Hepatocyte (in vitro differentiated cells): ENCODE measurements around the gene TCP11. TPM values are rescaled to one million over a fixed set of nuclear protein-coding genes. Genes with fewer than 3 reads are reported as not detected.
"Not testable (repeated sequence)": the region's sequence is repeated elsewhere in the genome, so short reads cannot be mapped to it uniquely, and the experiment has no call there.

ENCODE experiments used
- DNase-seq: peaks from one replicate; pipeline ENCODE4 v3.0.0-alpha.2; 2016; ENCODE audit warnings: low spot score
- H2AFZ ChIP-seq: fragments of 200-600 bp; sonication (generic); 2 replicates; pipeline ENCODE4 v1.6.0; 2016; ENCODE audit warnings: antibody characterized with exemption, mild to moderate bottlenecking
- H3K27ac ChIP-seq: fragments of 200-600 bp; sonication (generic); 2 replicates; pipeline ENCODE4 v1.5.1; 2016; ENCODE audit warnings: mild to moderate bottlenecking
- H3K27me3 ChIP-seq: fragments of 200-600 bp; sonication (generic); 2 replicates; pipeline ENCODE4 v1.6.1; 2016
- H3K36me3 ChIP-seq: fragments of 200-600 bp; sonication (generic); replicated peaks from 2 replicates; pipeline ENCODE4 v1.5.1; 2016; ENCODE audit warnings: low read depth; ENCODE audit not compliant: insufficient read depth
- H3K4me1 ChIP-seq: fragments of 200-600 bp; sonication (generic); 2 replicates; pipeline ENCODE4 v1.5.1; 2016; ENCODE audit warnings: mild to moderate bottlenecking, moderate library complexity; ENCODE audit not compliant: insufficient read depth
- H3K4me2 ChIP-seq: fragments of 200-600 bp; sonication (generic); 2 replicates; pipeline ENCODE4 v1.6.0; 2016
- H3K4me3 ChIP-seq: fragments of 200-600 bp; sonication (generic); 2 replicates; pipeline ENCODE4 v1.5.1; 2016; ENCODE audit warnings: mild to moderate bottlenecking
- H3K79me2 ChIP-seq: fragments of 200-600 bp; sonication (generic); 2 replicates; pipeline ENCODE4 v1.6.0; 2017; ENCODE audit warnings: mild to moderate bottlenecking
- H3K9me2 ChIP-seq: fragments of 200-600 bp; sonication (generic); replicated peaks from 2 replicates; pipeline ENCODE4 v1.6.0; 2017; ENCODE audit warnings: mild to moderate bottlenecking; ENCODE audit not compliant: insufficient read depth
- H3K9me3 ChIP-seq: fragments of 200-600 bp; sonication (generic); 2 replicates; pipeline ENCODE4 v1.5.1; 2016; ENCODE audit warnings: low read depth, mild to moderate bottlenecking
- H4K20me1 ChIP-seq: fragments of 200-600 bp; sonication (generic); 2 replicates; pipeline ENCODE4 v1.6.0; 2016; ENCODE audit warnings: mild to moderate bottlenecking; ENCODE audit not compliant: insufficient read depth, poor library complexity, severe bottlenecking
- EZH2 ChIP-seq: fragments of 200-600 bp; sonication (generic); IDR thresholded peaks from 2 replicates; pipeline ENCODE4 v1.6.1; 2016; ENCODE audit warnings: antibody characterized with exemption, mild to moderate bottlenecking, borderline replicate concordance
- EZH2phosphoT487 ChIP-seq: fragments of 200-600 bp; sonication (generic); IDR thresholded peaks from one replicate; pipeline ENCODE4 v1.6.1; 2018; ENCODE audit warnings: antibody characterized with exemption, mild to moderate bottlenecking, low read depth, moderate library complexity; ENCODE audit not compliant: unreplicated experiment, severe bottlenecking
- WGBS: methylation state at CpG from one replicate; pipeline ENCODE4 v1.1.6; 2016; ENCODE audit warnings: low lambda C conversion rate; ENCODE audit errors: missing lambda C conversion rate; 5-methylcytosine and 5-hydroxymethylcytosine counted together
- polyA plus RNA-seq: library from polyadenylated mRNA; unstranded; fragments of >200 nt; fragmentation: Nextera tagmentation; extraction: Ambion mirVana; gene quantifications from 2 replicates; pipeline ENCODE4 v1.2.1, GENCODE V29; 2016
- total RNA-seq: library from RNA; depleted of rRNA; stranded (reverse); fragments of >200 nt; gene quantifications from 2 replicates; pipeline ENCODE4 v1.2.3, GENCODE V29; 2014
- TF ChIP-seq, protein P1 (sequence below): fragments of 200-600 bp; sonication (generic); IDR thresholded peaks from 2 replicates; pipeline ENCODE4 v1.5.1; 2016; ENCODE audit warnings: antibody characterized with exemption, mild to moderate bottlenecking; ENCODE audit not compliant: poor library complexity

TCP11 gene
- total and polyA plus RNA-seq, 2 experiments from 2014 or later, result not detected

DNA sequence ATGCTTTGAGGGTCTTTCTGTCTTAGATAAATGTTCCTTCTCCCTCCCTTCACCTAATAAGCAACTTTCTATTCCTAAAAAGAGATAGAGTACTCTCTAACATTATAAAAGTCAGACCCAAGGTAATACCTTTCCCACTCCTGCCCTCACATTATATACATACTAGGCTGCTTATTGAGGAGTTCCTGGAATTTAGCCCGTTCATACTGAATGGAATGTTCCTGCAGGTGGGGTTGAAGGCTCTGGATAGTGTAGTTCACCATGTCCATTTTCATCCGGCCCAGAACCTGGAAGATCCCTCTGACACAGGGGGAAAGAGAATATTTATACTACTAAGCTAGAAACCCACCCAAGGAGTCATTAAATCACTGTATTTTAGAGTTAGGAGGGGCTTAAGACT lies 20.4 kb downstream of the TCP11 start:
- no peaks in the 10 kb centered on the region for H3K36me3 ChIP-seq
- no peak for DNase-seq
- no peaks in the 10 kb centered on the region for H3K9me3 ChIP-seq
- no peaks in the 10 kb centered on the region for H3K9me2 ChIP-seq
- H3K4me1 ChIP-seq, result no peaks in the 10 kb centered on the region
- no peak overlapping the region for H3K4me3 ChIP-seq
- TF ChIP-seq EZH2, result no peak
- TF ChIP-seq, protein P1, sequence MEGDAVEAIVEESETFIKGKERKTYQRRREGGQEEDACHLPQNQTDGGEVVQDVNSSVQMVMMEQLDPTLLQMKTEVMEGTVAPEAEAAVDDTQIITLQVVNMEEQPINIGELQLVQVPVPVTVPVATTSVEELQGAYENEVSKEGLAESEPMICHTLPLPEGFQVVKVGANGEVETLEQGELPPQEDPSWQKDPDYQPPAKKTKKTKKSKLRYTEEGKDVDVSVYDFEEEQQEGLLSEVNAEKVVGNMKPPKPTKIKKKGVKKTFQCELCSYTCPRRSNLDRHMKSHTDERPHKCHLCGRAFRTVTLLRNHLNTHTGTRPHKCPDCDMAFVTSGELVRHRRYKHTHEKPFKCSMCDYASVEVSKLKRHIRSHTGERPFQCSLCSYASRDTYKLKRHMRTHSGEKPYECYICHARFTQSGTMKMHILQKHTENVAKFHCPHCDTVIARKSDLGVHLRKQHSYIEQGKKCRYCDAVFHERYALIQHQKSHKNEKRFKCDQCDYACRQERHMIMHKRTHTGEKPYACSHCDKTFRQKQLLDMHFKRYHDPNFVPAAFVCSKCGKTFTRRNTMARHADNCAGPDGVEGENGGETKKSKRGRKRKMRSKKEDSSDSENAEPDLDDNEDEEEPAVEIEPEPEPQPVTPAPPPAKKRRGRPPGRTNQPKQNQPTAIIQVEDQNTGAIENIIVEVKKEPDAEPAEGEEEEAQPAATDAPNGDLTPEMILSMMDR, result no peak
- no peak for TF ChIP-seq EZH2phosphoT487
- H2AFZ ChIP-seq, result no peak overlapping the region
- 72% methylated on average over 2 of the region's 2 CpGs for WGBS
- H3K79me2 ChIP-seq, result no peaks in the 10 kb centered on the region
- no peaks in the 10 kb centered on the region for H4K20me1 ChIP-seq
- H3K27me3 ChIP-seq, result no peaks in the 10 kb centered on the region
- no peak overlapping the region for H3K27ac ChIP-seq
- H3K4me2 ChIP-seq, result no peak overlapping the region

DNA sequence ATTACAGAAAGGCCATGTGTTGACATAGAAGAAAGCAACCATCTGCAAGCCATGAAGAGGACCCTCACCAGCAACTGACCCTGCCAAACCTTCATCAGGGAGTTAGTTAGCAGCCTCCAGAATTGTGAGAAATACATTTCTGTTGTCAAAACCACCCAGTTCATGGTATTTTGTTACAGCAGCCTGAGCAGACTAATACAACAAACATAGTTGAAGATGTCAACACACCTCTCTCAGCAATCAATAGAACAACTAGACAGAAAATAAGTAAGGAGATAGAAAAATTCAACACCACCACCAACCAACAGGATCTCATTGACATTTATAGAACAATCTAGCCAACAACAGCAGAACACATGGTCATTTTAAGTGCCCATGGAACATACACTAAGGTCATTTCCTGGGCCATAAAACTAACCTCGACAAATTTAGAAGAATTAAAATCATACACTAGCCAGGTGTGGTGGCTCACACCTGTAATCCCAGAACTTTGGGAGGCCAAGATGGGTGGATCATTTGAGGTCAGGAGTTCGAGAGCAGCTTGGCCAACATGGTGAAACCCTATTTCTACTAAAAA lies 32.7 kb downstream of the TCP11 start:
- H3K27me3 ChIP-seq, result no peaks in the 10 kb centered on the region
- DNase-seq, result no peak
- no peaks in the 10 kb centered on the region for H3K4me1 ChIP-seq
- TF ChIP-seq, protein P1, result no peak
- TF ChIP-seq EZH2phosphoT487, result no peak
- no peak overlapping the region for H3K4me2 ChIP-seq
- no peaks in the 10 kb centered on the region for H3K36me3 ChIP-seq
- H3K4me3 ChIP-seq, result no peak overlapping the region
- H3K9me2 ChIP-seq, result no peaks in the 10 kb centered on the region
- peaks cover 6% of the 10 kb centered on the region for H3K9me3 ChIP-seq
- no peak overlapping the region for H2AFZ ChIP-seq
- H3K27ac ChIP-seq, result no peak overlapping the region
- WGBS, result 85% methylated on average over 2 of the region's 2 CpGs
- no peaks in the 10 kb centered on the region for H3K79me2 ChIP-seq
- H4K20me1 ChIP-seq, result no peaks in the 10 kb centered on the region

DNA sequence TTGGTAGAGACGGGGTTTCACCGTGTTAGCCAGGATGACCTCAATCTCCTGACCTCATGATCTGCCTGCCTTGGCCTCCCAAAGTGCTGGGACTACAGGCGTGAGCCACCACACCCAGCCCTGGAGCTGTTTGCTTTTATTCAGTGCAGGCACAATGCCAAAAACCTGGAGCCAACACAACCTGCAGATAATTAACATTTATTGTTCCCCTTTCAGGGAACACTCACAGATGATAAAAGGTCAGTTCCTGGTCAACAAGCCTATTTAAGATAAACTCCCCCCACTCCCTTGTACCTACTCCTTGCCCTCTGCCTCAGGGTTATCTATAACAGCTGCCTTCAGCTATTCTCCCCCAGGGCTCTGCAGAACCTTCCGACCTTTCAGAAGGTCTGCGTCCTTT lies 33.4 kb downstream of the TCP11 start:
- not testable (repeated sequence) for H3K9me3 ChIP-seq, H3K27me3 ChIP-seq, H3K9me2 ChIP-seq, H3K4me2 ChIP-seq, H3K27ac ChIP-seq, H3K36me3 ChIP-seq, H2AFZ ChIP-seq, H3K79me2 ChIP-seq, H3K4me3 ChIP-seq, DNase-seq, H4K20me1 ChIP-seq, H3K4me1 ChIP-seq
- 36% methylated on average over 5 of the region's 5 CpGs for WGBS

DNA sequence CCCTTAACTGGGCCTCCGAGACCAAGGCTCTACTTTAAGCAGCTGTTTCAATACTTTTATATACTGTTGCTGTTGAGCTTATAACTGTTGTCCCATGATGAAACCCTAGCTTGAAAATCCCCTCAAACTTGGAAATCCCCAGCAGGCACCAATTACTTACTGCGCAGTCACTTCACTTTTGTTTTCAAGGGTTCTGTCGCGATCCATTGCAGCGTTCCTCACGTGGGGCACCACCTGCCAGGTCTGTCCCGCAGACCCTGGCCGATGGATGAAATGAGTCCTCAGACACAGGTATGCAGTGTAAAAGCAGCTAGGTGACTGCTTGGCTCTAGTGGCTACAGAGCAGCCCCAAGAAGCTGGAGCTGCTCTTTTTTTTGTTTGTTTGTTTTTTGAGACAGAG lies 33.9 kb downstream of the TCP11 start:
- H3K4me1 ChIP-seq, DNase-seq, H4K20me1 ChIP-seq, H3K79me2 ChIP-seq, H2AFZ ChIP-seq, H3K27me3 ChIP-seq, H3K4me3 ChIP-seq, H3K27ac ChIP-seq, H3K9me2 ChIP-seq, H3K9me3 ChIP-seq, H3K36me3 ChIP-seq, H3K4me2 ChIP-seq: not testable (repeated sequence)
- WGBS, result 89% methylated on average over 8 of the region's 8 CpGs

DNA sequence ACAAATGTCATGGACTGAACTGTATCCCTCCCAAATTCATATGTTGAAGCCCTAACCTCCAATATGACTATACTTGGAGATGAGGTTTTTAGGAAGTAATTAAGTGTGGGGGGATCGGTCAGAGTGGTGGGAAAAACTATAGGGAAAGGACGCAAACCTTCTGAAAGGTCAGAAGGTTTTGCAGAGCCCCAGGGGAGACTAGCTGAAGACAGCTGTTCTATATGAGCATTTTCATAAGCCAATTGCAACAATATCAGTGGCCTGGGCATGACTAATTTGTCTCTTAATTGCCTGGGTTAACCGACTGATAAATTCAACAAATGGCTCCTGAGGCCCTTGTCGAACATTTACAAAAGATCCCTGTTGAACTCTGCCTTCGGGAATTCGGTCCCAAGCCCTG lies 35.1 kb downstream of the TCP11 start:
- not testable (repeated sequence) for H3K9me3 ChIP-seq, H2AFZ ChIP-seq, H3K36me3 ChIP-seq, H3K4me2 ChIP-seq, DNase-seq, H3K9me2 ChIP-seq, H3K27me3 ChIP-seq, H3K4me1 ChIP-seq, H3K79me2 ChIP-seq, H3K27ac ChIP-seq, H3K4me3 ChIP-seq, H4K20me1 ChIP-seq
- WGBS, result 89% methylated on average over 6 of the region's 6 CpGs
